BE2C (cell line): ENCODE measurements around the gene ADGRF3.

ENCODE experiments used
- DNase-seq: peaks from one replicate; pipeline ENCODE4 v3.0.0-alpha.2; 2020
- H3K27me3 ChIP-seq: fragments of 250-450 bp; sonication (Bioruptor Pico); 2 replicates; pipeline ENCODE4 v1.5.1; 2020; ENCODE audit warnings: mild to moderate bottlenecking
- H3K36me3 ChIP-seq: fragments of 250-450 bp; sonication (Bioruptor Pico); 2 replicates; pipeline ENCODE4 v1.5.1; 2020; ENCODE audit warnings: mild to moderate bottlenecking
- H3K4me1 ChIP-seq: fragments of 250-450 bp; sonication (Bioruptor Pico); 2 replicates; pipeline ENCODE4 v1.5.1; 2020
- H3K4me3 ChIP-seq: 2 replicates; pipeline ENCODE4 v1.5.1; 2011; ENCODE audit warnings: low read depth, low read length
- H3K9me3 ChIP-seq: fragments of 250-450 bp; sonication (Bioruptor Pico); 2 replicates; pipeline ENCODE4 v1.5.1; 2020
- CTCF ChIP-seq: IDR thresholded peaks from 2 replicates; pipeline ENCODE4 v1.5.1; 2012; ENCODE audit warnings: mild to moderate bottlenecking, low read depth, low read length

ADGRF3 gene

GRCh38 chr2:26364669-26365068 is 18.1 kb upstream of the ADGRF3 start:
- no peak for DNase-seq
- H3K27me3 ChIP-seq: no peaks in the 10 kb centered on the region
- peaks cover 40% of the 10 kb centered on the region for H3K36me3 ChIP-seq
- H3K4me1 ChIP-seq: peaks cover 3% of the 10 kb centered on the region; the same call in 1 of the 2 replicates
- H3K9me3 ChIP-seq: no peaks in the 10 kb centered on the region
- no peak for TF ChIP-seq CTCF
- no peak overlapping the region for H3K4me3 ChIP-seq

GRCh38 chr2:26363958-26364357 is 17.4 kb upstream of the ADGRF3 start:
- H3K4me3 ChIP-seq: no peak overlapping the region
- H3K4me1 ChIP-seq: peaks cover 3% of the 10 kb centered on the region; the same call in 1 of the 2 replicates
- TF ChIP-seq CTCF: no peak
- no peak for DNase-seq
- peaks cover 33% of the 10 kb centered on the region for H3K36me3 ChIP-seq
- H3K27me3 ChIP-seq: no peaks in the 10 kb centered on the region
- no peaks in the 10 kb centered on the region for H3K9me3 ChIP-seq

DNA sequence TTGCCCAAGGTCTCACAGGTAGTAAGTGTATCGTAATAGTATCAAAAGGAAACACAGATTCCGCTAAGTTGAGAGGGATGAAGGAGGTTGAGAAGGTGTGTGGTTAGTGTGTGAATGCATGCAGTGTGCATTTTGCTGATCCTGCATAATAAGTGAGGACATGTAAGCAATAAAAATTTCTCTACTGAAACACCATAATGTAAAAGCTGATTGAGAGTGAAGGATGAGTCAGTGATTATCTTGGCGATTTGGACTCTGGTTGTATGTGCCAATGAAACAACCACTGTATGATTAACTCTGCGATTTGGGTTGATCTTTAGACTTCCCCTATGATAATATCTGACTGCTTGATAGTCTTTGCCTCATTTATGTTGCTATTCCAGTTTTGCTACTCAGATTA is 16.7 kb upstream of the ADGRF3 start:
- peaks cover 26% of the 10 kb centered on the region for H3K36me3 ChIP-seq
- H3K9me3 ChIP-seq: no peaks in the 10 kb centered on the region
- H3K4me3 ChIP-seq: no peak overlapping the region
- no peak for DNase-seq
- H3K4me1 ChIP-seq: peaks cover 3% of the 10 kb centered on the region; the same call in 1 of the 2 replicates
- no peak for TF ChIP-seq CTCF
- H3K27me3 ChIP-seq: no peaks in the 10 kb centered on the region

DNA sequence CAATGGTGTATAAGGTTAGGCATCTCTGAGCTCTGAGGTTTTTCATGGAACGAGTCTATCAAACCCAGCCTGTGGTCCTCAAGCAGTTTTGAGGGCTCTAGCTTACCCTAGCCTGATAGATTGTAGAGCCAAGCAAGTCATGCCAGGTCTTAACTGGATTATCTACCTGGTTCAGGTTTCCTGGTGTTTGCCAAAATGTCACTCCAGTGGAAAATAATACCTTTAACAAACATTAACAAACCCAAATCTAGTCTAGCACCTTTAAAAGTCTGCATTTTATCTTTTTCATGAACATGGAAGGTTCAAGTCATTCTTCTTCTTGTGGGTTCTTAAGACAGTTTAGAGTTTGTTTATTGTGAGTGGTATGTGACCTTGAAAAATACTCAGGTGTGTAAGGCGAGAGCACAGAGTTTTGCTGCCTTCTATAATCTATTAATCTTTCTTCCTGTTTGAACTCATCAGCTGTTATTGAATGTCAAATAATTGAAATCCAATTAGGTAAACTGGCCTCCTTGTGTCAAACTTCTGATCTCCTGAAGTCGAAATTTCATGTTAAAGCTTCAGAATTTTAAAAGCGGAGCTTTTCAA is 13.4 kb upstream of the ADGRF3 start:
- no peak for TF ChIP-seq CTCF
- peaks cover 4% of the 10 kb centered on the region; the same call in 1 of the 2 replicates for H3K4me1 ChIP-seq
- H3K4me3 ChIP-seq: no peak overlapping the region
- H3K36me3 ChIP-seq: peaks cover 13% of the 10 kb centered on the region
- H3K9me3 ChIP-seq: no peaks in the 10 kb centered on the region
- no peaks in the 10 kb centered on the region for H3K27me3 ChIP-seq
- DNase-seq: no peak

- no peak for TF ChIP-seq CTCF
- peaks cover 19% of the 10 kb centered on the region for H3K36me3 ChIP-seq
- no peak overlapping the region for H3K4me3 ChIP-seq
- H3K4me1 ChIP-seq: 0 out of 2 replicates have a peak, but pooled peaks cover 3% of the 10 kb centered on the region
- no peaks in the 10 kb centered on the region for H3K27me3 ChIP-seq
- no peaks in the 10 kb centered on the region for H3K9me3 ChIP-seq
- no peak for DNase-seq
These were observed 10.2 kb upstream of the ADGRF3 start for GRCh38 chr2:26356771-26357170.

DNA sequence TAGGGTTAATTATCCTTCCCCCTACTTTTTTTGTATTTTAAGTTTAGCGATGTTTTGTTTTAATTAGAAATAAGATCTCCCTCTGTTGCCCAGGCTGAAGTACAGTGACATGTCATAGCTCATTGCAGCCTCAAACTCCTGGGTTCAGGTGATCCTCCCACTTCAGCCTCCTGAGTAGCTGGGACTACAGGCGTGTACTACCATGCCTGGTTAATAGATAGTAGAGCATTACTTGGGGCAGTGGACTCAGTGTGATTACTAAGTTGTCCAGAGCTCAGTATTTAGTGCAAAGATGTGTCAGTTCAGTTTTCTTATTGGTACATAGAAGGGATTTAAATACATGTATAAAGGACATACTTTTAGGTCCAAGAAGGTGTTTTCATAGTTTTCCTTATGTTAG is 9.5 kb upstream of the ADGRF3 start:
- Histone ChIP-seq H3K4me3 (no peak overlapping the region), H3K9me3 (no peaks in the 10 kb centered on the region), H3K36me3 (peaks cover 18% of the 10 kb centered on the region), H3K27me3 (no peaks in the 10 kb centered on the region), H3K4me1 (0 out of 2 replicates have a peak, but pooled peaks cover 3% of the 10 kb centered on the region)
- DNase-seq: no peak
- TF ChIP-seq CTCF: no peak
